KBM-7 (cell line): ENCODE data around the gene ZNF248.

Experiments
- DNase-seq: peaks from one replicate; pipeline ENCODE4 v3.0.0-alpha.2; 2015
- in situ Hi-C: fragments of 300-500 bp; cut with MboI; formaldehyde crosslinking; loops from 2 replicates; pipeline ENCODE4 v1.14.3; 2020; ENCODE audit warnings: low sequenced_read_pairs, low pct_unique_long_range_greater_than_20kb, mixed read lengths

Gene ZNF248

DNA sequence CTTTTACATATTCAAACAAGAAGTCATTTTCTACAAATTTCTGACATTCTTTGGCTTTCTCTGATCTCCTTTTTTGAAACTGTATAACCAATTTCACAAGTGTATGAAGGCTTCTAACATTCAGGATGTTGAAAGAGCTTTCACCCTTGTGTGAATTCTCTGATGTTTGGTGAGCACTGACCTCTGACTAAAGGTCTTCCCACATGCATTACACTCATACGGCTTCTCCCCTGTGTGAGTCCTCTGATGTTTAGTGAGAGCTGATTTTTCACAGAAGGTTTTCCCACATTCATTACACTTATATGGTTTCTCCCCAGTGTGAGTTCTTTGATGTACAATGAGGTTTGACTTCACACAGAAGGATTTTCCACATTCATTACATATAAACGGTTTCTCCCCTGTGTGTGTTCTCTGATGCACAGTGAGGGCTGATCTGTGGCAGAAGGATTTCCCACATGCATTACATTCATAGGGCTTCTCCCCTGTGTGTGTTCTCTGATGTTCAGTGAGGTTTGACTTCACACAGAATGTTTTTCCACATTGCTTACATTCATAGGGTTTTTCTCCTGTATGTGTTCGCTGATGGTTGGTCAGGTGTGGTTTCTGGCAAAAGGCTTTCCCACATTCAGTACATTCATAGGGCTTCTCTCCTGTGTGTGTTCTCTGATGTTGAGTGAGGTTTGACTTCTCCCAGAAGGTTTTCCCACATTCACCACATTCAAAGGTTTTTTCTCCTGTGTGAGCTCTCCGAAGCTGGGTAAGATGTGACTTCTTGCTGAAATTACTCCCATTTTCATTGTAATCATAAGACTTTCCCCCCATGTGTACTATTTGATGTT is 25.7 kb downstream of the ZNF248 start:
- DNase-seq: peak; percentile 13
- in situ Hi-C loops: no loop called here

DNA sequence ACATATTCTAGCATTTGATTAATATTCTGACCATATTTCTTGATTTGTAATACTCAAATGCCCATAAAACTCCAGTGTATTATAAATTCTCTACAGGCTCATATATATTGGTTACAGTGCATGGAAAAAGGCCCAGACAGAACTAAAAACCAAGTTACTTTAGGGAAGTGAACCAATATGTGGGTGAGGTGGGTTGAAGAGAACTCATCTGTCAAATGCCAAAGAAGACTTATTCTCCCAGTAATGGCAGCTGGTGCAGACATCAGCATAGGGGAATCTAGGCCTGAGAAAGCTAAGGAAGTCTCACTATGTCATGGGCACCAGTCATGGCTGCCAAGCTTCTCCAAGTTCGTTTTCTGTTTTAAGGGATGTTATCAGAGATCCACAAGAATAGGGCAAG is 30.6 kb downstream of the ZNF248 start:
- in situ Hi-C loops: no loop called here

DNA sequence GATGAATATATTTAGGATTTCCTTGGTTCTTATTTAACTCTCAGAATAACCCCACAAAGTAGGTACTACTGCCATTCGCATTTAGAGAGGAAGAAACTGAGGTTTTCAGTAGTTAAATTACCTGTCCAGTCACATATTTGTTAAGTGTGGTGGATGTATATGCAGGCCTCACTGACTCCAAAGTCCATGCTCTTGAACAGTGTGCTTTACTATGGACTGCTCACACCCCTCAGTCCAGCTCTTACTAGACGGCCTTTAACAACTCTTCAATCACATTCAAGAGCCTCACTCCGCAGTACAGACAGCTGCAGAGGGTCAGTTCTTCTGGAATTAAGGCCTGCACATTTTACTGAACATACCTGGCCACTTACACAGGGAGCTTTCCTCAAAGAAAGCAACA is 36.2 kb downstream of the ZNF248 start:
- in situ Hi-C loops: no loop called here
- DNase-seq: no peak

More for the DNA sequence above, 30.6 kb downstream of the ZNF248 start:
- DNase-seq: no peak

DNA sequence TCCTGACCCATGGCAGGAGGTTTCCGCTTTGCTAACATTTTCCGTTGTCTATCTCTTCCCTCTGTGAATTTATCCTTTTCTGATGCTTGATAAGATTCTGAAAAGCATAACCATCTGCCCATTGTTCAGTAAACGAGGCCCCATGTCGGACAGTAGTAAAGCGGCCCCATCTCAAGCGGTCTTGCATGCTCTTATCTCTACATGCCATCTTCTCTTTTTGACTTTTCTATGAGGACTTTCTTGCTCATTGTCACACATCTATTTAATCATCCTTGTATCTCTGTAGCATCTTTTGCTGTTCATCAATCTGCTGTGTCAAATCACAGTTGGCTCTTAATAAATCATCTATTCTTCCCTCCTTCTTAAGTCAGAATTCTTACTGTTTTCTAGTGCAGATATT is 37.6 kb downstream of the ZNF248 start:
- in situ Hi-C loops: no loop called here

DNA sequence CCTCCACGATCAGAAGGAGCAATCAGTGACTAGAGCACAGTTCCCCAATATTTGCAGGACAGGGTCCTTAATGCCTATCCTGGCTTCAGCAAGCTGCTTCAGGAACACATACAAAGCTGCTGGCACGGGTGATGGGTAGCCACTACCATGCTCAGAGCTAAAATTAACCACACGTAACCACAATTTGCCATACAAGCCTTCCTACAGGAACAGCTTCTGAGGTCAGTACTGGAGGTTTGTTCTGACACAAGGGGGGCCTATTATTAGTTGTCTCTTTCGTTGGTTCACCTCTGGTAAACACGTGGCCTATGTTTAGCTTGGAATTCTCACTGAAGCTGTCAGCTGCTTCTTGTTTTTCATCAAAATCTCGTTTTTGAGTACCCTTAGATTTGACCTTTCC is 41.1 kb downstream of the ZNF248 start:
- in situ Hi-C loops: no loop called here
- peak; percentile 4 for DNase-seq

More for the DNA sequence above, 37.6 kb downstream of the ZNF248 start:
- DNase-seq: no peak

DNA sequence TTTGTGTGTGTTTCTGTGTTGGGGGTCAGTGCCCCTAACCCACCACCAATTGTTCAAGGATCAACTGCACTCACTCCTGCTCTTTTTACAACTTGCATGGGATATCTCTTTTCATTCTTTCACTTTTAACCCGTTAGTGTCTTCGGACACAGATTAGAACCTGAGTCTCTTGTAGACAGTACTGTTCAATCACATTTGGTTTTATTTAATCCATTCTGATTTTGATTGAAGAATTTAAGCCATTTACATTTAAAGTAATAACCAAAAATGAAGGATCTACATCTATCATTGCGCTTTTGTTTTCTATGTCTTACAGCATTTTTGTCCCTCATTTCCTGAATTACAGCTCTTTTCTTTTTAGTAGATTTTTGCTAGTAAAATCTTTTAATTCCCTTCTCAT is 43.6 kb downstream of the ZNF248 start:
- DNase-seq: no peak
- in situ Hi-C loops: no loop called here

DNA sequence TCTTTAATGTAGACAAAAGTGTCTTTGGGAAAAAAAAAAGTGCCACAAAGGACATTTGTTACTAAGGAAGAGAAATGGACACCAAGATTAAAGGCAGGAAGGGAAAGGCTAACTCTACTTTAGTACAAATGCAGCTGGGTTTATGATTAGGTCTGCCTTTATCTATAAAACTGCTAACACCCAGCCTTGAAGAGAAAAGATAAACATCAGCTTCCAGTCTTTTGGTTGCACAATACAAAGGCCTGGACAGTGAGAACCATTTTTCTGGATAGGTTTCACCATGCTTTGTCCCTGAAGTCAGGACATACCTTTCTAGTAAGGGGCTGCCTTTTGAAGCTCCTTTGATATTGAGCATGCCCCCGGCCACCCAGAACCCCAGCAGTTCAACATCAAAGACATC is 45.1 kb downstream of the ZNF248 start:
- in situ Hi-C loops: no loop called here
- DNase-seq: no peak

DNA sequence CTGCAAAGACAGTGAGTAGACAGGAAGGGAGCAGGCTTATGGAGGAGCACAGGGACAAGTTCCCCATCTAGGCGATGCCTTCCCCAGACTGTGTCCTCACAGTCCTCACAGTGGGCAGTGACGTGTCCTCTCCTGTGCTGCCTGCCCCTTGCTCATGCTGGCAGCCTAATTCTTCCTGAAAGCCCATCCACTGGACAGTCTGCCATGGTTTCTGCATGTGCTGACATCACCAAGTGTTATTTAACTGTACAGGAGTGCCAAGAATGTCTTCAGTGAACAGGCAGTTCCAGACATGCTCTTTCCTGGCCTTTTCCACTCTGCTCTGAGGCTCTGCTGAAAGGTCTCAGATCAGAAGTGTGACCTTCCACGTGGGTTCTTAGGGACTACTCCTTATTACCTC is 54.1 kb downstream of the ZNF248 start:
- in situ Hi-C loops: no loop called here
- no peak for DNase-seq

DNA sequence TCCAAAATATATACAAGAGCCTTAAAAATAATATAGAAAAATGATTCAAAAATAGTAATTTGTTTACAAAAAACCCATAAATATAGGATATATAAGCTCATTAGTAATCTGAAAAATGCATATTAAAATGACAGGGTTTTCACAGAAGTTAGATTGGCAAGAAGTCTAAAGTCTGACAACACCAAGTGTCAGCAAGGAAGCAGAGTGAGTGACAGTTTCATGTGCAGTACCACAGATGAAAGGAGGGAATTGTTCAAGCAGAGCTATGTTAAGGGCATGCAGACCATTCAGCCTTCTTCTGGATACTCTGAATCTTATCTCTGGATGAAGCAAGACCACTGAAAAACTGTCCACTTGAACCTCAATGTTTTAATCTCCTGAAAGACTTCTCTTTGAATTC is 55.9 kb downstream of the ZNF248 start:
- in situ Hi-C loops: no loop called here
- no peak for DNase-seq

DNA sequence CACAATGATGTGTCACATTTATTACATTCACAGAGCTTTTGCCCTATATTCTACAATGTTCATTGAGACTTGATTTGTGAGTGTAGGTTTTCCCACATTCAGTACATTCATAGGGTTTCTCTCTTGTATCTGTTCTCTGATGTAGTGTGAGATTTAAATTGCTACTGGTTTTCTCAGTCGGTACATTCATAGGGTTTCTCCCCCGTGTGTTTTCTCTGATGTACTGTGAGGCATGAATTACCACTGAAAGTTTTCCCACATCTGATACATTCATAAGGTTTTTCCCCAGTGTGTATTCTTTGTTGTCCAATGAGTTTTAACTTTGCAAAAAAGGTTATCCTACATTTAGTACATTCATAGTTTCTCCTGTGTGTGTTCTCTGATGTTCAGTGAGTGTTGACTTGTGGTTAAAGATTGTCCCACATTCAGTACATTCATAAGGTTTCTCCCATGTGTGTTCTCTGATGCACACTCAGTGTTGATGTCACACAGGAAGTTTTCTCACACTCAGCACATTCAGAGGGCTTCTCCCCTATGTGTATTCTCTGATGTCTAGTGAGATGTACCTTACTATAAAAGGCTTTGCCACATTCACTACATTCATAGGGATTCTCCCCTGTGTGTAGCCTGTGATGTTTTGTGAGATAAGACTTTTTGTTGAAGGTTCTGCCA is 63.0 kb downstream of the ZNF248 start:
- DNase-seq: no peak
- in situ Hi-C loops: no loop called here

DNA sequence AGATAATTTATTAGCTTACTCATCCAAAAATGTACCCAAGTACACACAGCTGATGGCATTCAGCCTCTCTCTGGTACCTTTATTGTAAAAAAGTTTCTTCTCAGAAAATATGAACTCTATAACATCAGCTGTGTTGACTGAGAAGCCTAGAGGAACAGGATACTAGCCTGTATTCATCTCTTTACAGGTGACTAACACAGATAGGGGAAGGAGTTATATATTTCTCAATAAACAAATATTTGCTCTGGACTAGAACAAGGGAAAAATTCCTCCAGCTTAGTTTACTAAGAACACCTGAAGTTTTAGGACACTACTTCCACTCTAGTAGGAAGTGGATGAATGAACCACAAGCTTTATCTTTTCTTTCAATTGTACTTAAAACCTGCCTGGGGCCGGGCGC is 67.8 kb downstream of the ZNF248 start:
- in situ Hi-C loops: no loop called here
- DNase-seq: no peak

DNA sequence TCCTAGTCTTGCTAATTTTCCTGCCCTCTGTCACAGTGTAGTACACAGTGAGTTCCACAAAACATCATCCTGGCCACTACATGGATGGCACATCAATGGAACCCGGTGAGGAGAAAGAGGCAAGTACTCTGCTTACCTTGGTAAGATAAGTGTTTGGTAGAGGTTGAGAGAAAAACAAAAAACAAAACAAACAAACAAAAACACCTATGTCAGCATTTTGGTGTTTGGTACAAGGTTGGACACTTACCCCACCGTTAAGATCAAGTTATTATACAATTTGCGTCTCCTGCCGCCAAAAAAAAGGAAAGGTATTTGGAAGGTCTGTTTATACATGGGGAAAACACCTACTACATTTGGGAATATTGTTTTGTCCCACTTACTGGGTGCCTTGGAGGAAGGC is 72.7 kb downstream of the ZNF248 start:
- DNase-seq: no peak
- in situ Hi-C loops: no loop called here

DNA sequence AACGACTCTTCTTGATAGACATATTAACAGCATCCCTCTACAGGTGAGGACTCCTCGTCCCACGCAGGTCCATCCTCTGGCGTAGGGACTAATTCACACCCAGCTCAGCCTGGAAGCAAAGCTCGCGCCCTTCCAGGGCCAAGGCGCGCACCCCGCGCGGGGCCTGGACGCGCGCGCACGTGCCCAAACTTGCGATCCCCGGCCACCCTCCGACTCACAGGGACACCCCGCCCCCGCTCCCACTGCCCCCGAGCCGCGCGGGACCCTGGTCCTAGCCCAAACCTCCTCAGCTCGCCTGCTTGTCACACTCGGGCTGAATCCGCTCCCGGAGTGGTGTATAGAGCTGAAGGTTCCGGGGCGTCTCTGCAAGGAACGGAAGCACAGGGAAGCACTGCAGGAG is 76.9 kb downstream of the ZNF248 start:
- in situ Hi-C loops: no loop called here
- no peak for DNase-seq

DNA sequence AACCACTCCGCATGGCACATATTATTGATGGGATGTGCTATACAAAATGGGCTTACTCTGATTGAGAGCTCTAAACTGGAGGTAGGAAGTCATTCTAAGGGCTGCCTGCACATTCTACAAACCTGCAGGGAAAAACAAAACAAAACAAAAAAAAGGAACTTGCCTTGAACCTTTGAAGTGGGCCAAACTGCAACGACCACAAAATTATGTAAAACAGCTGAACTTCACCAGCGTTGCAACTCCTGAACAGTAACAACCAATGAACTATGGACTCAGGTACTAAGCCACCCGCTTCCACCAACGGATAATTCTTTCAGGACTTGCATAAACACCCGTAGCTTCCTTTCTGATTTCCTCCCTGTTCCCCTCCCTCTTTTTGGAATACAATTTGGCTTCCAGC is 80.4 kb downstream of the ZNF248 start:
- no peak for DNase-seq
- in situ Hi-C loops: no loop called here

DNA sequence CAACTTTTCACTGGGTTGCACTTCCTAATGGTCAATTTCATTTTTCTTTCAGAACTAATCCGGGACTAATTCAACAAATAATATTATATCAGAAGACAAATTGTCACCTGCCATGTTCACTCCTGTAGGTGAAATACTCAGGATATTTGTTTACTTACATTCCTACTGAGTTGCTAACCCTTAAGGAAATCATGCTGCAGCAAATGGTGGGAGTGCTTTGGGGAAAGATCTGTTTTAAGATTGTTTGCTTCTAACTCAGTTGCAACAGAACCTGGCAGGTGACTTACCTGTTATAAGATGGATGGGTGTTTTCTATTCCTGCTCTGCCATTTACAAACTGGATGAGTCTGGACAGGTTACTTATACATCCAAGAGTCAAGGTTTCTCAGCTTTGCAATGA is 81.8 kb downstream of the ZNF248 start:
- in situ Hi-C loops: no loop called here

DNA sequence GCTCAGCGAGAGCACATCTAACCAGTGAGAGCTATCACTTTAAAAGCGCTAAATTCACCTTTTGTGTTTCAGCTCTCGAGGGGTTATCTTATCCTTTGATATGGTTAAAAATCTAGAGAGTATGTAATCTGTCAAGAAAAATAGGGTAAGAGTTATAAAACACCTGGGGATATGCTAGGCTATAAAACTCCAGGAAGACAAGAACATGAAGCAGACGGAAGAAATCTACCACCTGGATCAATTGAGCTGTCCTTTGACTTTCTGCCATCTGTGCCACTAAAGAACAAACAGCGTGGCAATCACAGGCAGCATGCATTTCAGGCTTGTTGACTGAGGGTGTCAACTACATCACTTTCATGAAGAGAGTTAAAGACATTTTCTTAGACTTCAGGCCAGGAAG is 83.1 kb downstream of the ZNF248 start:
- in situ Hi-C loops: no loop called here
- DNase-seq: no peak

More for the DNA sequence above, 81.8 kb downstream of the ZNF248 start:
- DNase-seq: no peak

DNA sequence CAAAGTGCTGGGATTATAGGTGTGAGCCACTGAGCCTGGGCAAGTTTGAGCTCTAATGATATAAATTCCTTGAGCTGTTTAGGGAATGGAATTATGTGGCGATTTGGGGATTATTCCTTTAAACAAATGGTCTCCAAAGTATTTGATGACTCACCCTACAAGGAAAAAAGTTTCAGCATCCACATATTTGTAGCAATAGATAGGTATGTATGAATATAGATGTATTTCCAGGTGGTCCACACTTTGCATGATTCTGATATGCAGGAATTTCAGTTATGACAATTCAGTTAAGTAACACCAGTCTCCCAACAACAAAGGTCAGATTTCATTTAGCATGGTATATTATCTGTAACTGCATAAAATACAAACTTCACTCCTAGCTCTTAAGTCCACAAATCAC is 92.2 kb downstream of the ZNF248 start:
- no peak for DNase-seq
- in situ Hi-C loops: no loop called here

DNA sequence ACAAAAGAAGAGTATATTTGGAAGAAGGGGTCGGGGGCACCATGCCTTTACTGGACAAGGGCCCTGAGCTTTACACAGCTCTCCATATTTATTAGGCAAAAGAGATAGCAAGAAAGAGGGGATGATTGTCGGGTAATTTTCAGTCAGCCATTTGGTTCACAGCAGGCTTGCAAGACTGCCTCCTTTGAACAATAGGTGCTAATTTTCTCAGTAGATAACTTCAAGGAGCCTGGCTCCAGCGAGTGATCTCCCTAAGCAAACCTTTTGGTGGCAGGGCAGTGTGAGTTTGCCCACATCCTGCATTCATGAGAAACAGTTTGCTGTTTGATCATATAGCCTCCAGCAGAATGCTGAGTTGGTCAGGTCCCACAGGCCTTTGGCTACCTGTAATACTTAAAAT is 94.3 kb downstream of the ZNF248 start:
- no peak for DNase-seq
- in situ Hi-C loops: no loop called here

DNA sequence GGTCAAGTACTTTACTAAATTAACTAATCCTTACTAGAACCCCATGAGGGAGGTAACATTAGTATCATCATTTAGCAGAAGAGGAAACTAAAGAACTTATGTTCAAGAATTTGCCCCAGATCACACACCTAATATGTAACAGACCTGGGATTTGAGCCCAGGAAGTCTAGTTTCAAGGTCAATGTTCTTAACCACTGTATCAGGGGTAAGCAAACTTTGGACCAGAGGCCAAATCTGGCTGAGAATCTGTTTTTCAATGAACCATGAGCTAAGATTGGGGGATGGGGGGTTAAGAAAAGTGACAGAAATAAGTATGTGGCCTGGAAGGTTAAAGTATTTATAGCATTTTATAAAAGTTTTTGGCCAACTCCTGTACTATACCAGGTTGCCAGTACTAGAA is 95.1 kb downstream of the ZNF248 start:
- no peak for DNase-seq
- in situ Hi-C loops: no loop called here

DNA sequence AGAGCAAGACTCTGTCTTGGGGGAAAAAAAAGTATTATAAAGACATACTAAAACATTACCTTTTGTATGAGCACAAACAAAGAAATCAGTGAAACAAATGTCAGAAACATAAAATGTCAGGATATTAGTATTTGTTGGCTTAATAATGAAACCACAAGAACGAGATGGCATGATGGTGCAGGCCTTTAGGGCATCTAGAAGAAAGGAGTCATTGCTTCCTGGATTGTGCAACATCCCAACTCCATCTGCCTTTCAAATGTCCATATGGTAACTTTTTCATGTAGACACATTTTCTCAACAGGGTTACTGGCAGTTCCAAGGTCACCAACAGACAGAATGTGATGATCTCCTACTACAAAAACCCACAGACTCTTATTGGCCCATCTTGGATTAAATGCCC is 96.6 kb downstream of the ZNF248 start:
- no peak for DNase-seq
- in situ Hi-C loops: no loop called here

DNA sequence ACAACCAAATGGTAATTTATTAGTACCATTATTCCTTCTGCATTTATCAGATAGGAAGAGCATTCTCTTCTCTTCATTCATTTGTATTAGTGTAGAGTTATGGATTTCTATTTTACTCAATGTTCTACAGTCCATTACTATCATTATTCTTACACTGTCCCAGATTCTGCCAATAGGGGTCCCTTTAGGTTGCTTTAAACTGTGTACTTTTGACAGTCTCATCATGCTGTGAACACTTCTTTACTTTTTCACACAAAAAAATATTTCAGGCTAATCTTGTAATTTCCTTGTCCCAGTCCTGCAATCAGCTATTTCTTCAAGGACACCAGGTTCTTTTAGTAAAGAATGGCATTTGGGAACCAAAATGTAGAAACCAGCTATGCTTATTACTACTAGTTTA is 99.3 kb downstream of the ZNF248 start:
- no peak for DNase-seq
- in situ Hi-C loops: no loop called here
